Caco-2 (cell line): ENCODE data around the gene LSM3. TPM values are rescaled to one million over a fixed set of nuclear protein-coding genes. Genes with fewer than 3 reads are reported as not detected.

Experiments used
- BruUV-seq: library from RNA; stranded (reverse); fragments of 400-500 nt; replicated peaks from 2 replicates; lab custom pipeline; 2021; lab: Mats Ljungman, UMichigan
- CTCF ChIA-PET: fragments of 300-600 bp; sonication (Branson Sonifier 250); formaldehyde crosslinking; loops from one replicate; lab custom pipeline; 2022; ENCODE audit warnings: antibody characterized with exemption; lab: Charles Lee
- POLR2A ChIA-PET: fragments of 300-600 bp; sonication (Branson Sonifier 250); formaldehyde crosslinking; loops from one replicate; lab custom pipeline; 2022; ENCODE audit warnings: antibody characterized with exemption; lab: Charles Lee
- DNase-seq, 2 experiments: peaks; one replicate each; pipeline versions ENCODE4 v3.0.0 to v3.0.0-alpha.2; 2020 to 2022
- H3K27me3 ChIP-seq: replicated peaks from 2 replicates; pipeline ENCODE4 v1.6.0; 2011; ENCODE audit warnings: low read length; ENCODE audit not compliant: control insufficient read depth, insufficient read depth
- H3K36me3 ChIP-seq: 2 replicates; pipeline ENCODE4 v1.5.1; 2011; ENCODE audit warnings: low read length; ENCODE audit not compliant: control insufficient read depth, insufficient read depth
- H3K4me1 ChIP-seq: fragments of 250-450 bp; sonication (Bioruptor Pico); 2 replicates; pipeline ENCODE4 v1.5.1; 2020; ENCODE audit warnings: mild to moderate bottlenecking
- H3K4me3 ChIP-seq: 2 replicates; pipeline ENCODE4 v1.5.1; 2011; ENCODE audit warnings: low read depth, mild to moderate bottlenecking, control low read depth, low read length
- H3K9me3 ChIP-seq: fragments of 250-450 bp; sonication (Bioruptor Pico); 2 replicates; pipeline ENCODE4 v1.5.1; 2020; ENCODE audit warnings: mild to moderate bottlenecking, moderate library complexity
- H3K27ac Mint-ChIP-seq: one replicate; pipeline ENCODE4 v1.8.0; 2022; ENCODE audit warnings: mixed read lengths; ENCODE audit not compliant: unreplicated experiment
- H3K27me3 Mint-ChIP-seq: one replicate; pipeline ENCODE4 v1.8.0; 2022; ENCODE audit warnings: mixed read lengths; ENCODE audit not compliant: insufficient read depth, unreplicated experiment
- H3K36me3 Mint-ChIP-seq: one replicate; pipeline ENCODE4 v1.8.0; 2022; ENCODE audit warnings: mild to moderate bottlenecking, mixed read lengths; ENCODE audit not compliant: insufficient read depth, unreplicated experiment
- H3K4me1 Mint-ChIP-seq: one replicate; pipeline ENCODE4 v1.8.0; 2022; ENCODE audit warnings: low read depth, mixed read lengths; ENCODE audit not compliant: unreplicated experiment
- H3K4me3 Mint-ChIP-seq: one replicate; pipeline ENCODE4 v1.8.0; 2022; ENCODE audit warnings: mild to moderate bottlenecking, moderate library complexity, mixed read lengths; ENCODE audit not compliant: unreplicated experiment
- H3K9me3 Mint-ChIP-seq: one replicate; pipeline ENCODE4 v1.8.0; 2022; ENCODE audit warnings: mixed read lengths; ENCODE audit not compliant: unreplicated experiment
- intact Hi-C: fragments of 100-400 bp; cut with micrococcal nuclease; formaldehyde crosslinking; loops from one replicate; pipeline ENCODE4 v1.10.0; 2022; ENCODE audit not compliant: unreplicated experiment
- total RNA-seq: library from RNA; stranded (reverse); gene quantifications from 2 replicates; pipeline ENCODE4 v1.2.3, GENCODE V29; 2022
- TF ChIP-seq, protein P1 (sequence below), 2 experiments: fragments of 200-600 bp in 1 of 2; IDR thresholded peaks; 1 replicate in 1 of 2; 2 replicates in 1 of 2; pipeline versions ENCODE4 v1.5.1 to v1.8.0; 2011 to 2022; ENCODE audit warnings: antibody characterized with exemption in 1 of 2, control low read depth in 1 of 2, inconsistent platforms in 1 of 2, low read depth in 1 of 2, low read length in 1 of 2, mild to moderate bottlenecking in 1 of 2, moderate library complexity in 1 of 2; ENCODE audit not compliant: insufficient read depth in 1 of 2, severe bottlenecking in 1 of 2, unreplicated experiment in 1 of 2

The LSM3 gene
- total RNA-seq, 1 experiment from 2014 or later: 20.5 TPM

GRCh38 chr3:14230729-14231128 is 52.1 kb downstream of the LSM3 start:
- no peaks in the 10 kb centered on the region for H3K36me3 ChIP-seq
- Mint-ChIP-seq H3K27ac (peak overlapping the region; percentile 78), H3K27me3 (no peaks in the 10 kb centered on the region), H3K9me3 (peaks cover 45% of the 10 kb centered on the region), H3K4me1 (peaks cover 75% of the 10 kb centered on the region), H3K36me3 (peaks cover 45% of the 10 kb centered on the region), H3K4me3 (peak overlapping the region; percentile 50)
- CTCF ChIA-PET: interaction anchor here (2.4 kb wide), 1 partner anchor 27 kb away, joined by 13 read pairs; no protein-coding TSS in a partner anchor
- BruUV-seq: no TSS peak
- POLR2A ChIA-PET: no interaction called here
- intact Hi-C loops: no loop called here
- peaks cover 14% of the 10 kb centered on the region; the same call in 1 of the 2 replicates for H3K9me3 ChIP-seq
- no peak overlapping the region for H3K4me3 ChIP-seq
- TF ChIP-seq, protein P1, sequence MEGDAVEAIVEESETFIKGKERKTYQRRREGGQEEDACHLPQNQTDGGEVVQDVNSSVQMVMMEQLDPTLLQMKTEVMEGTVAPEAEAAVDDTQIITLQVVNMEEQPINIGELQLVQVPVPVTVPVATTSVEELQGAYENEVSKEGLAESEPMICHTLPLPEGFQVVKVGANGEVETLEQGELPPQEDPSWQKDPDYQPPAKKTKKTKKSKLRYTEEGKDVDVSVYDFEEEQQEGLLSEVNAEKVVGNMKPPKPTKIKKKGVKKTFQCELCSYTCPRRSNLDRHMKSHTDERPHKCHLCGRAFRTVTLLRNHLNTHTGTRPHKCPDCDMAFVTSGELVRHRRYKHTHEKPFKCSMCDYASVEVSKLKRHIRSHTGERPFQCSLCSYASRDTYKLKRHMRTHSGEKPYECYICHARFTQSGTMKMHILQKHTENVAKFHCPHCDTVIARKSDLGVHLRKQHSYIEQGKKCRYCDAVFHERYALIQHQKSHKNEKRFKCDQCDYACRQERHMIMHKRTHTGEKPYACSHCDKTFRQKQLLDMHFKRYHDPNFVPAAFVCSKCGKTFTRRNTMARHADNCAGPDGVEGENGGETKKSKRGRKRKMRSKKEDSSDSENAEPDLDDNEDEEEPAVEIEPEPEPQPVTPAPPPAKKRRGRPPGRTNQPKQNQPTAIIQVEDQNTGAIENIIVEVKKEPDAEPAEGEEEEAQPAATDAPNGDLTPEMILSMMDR (IDR thresholded peaks at IDR 0.05; ENCODE audit: insufficient read depth in 1 of 2, low read depth in 1 of 2, low read length in 1 of 2, severe bottlenecking in 1 of 2, unreplicated experiment in 1 of 2): no peak
- no peaks in the 10 kb centered on the region for H3K27me3 ChIP-seq
- DNase-seq: no peak
- peaks cover 82% of the 10 kb centered on the region for H3K4me1 ChIP-seq

DNA sequence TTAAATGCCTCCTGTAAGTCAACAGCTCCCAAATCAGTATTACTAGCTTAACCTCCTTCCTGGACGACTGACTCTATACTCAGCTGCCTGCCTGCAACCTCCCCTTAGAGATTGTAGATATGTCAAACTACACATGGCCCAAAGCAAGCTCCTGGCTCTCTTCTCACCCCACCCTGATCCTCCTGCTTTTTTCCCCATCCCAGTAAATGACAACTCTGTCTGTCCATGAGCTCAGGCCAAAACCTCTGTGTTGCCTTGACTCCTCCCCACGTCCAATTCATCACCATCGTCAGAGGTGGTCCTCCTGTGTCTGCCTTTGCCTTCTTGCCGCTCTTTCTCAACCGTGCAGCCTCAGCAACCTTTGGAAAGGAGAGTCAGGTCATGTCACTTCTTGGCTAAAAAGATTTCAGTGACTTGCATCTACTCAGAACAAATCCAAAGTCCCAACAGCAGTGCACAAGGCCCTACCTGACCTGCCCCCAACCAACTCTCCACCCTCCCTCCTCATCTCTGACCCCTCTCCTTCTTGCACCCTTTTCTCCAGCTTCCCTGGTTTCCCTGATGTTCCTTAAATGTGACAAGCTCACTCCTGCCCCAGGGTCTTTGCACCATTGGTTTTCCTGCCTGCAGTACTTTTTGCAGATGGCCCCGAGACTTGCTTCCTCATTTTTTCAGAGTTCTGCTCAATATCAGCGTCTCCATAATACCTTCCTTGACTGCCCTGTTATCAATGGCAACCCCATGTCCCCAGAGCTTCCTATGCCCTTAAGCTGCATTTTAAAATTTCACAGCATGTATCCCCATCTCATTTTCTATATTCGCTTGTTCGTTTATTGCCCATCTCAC is 52.8 kb downstream of the LSM3 start:
- Mint-ChIP-seq H3K27ac (peak overlapping the region; percentile 78), H3K4me3 (peak overlapping the region; percentile 50), H3K36me3 (peaks cover 42% of the 10 kb centered on the region), H3K4me1 (peaks cover 70% of the 10 kb centered on the region), H3K9me3 (peaks cover 45% of the 10 kb centered on the region), H3K27me3 (no peaks in the 10 kb centered on the region)
- DNase-seq: no peak
- Histone ChIP-seq H3K36me3 (no peaks in the 10 kb centered on the region), H3K9me3 (peaks cover 14% of the 10 kb centered on the region; the same call in 1 of the 2 replicates), H3K4me1 (peaks cover 75% of the 10 kb centered on the region), H3K4me3 (no peak overlapping the region), H3K27me3 (no peaks in the 10 kb centered on the region)
- CTCF ChIA-PET: interaction anchor here (1.5 to 2.4 kb wide), 2 partner anchors 15 to 28 kb away, joined by 3 to 13 read pairs; no protein-coding TSS in a partner anchor
- BruUV-seq: no TSS peak
- POLR2A ChIA-PET: no interaction called here
- TF ChIP-seq, protein P1 (IDR thresholded peaks at IDR 0.05; ENCODE audit: insufficient read depth in 1 of 2, low read depth in 1 of 2, low read length in 1 of 2, severe bottlenecking in 1 of 2, unreplicated experiment in 1 of 2): no peak
- intact Hi-C loops: no loop called here

DNA sequence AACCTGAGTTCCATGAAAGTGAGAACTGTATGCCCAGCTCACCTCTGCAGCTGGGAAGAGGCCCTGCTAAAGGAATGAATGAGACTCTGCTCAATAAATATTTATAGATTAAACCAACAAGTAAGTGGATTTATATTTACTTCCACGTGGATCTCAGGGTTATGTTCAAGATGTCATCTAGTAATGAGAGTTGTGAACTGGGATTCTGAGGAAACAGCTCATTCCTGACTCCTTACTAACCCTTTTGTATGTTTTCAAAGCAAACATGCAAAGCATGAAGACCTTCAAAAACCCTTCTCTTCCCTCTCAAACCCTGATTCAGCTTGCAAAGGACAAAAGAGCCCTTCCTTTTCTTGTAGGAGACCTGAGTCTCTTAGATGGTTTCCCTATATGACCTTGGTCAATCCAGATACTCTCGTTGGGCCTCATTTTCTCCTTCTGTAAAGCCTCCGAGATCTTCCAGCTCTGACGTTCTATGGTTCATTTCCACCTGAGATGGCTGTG is 53.4 kb downstream of the LSM3 start:
- TF ChIP-seq, protein P1 (IDR thresholded peaks at IDR 0.05; ENCODE audit: insufficient read depth in 1 of 2, low read depth in 1 of 2, low read length in 1 of 2, severe bottlenecking in 1 of 2, unreplicated experiment in 1 of 2): no peak
- no peaks in the 10 kb centered on the region for H3K27me3 Mint-ChIP-seq
- Histone ChIP-seq H3K27me3 (no peaks in the 10 kb centered on the region), H3K9me3 (peaks cover 14% of the 10 kb centered on the region; the same call in 1 of the 2 replicates), H3K4me1 (peaks cover 68% of the 10 kb centered on the region), H3K36me3 (no peaks in the 10 kb centered on the region), H3K4me3 (no peak overlapping the region)
- ChIA-PET CTCF (interaction anchor here (1.5 to 2.4 kb wide), 2 partner anchors 14 to 29 kb away, joined by 3 to 13 read pairs; no protein-coding TSS in a partner anchor), POLR2A (interaction anchor here (0.8 kb wide), 1 partner anchor 30 kb away, joined by 3 read pairs; no protein-coding TSS in a partner anchor)
- no TSS peak for BruUV-seq
- peaks cover 67% of the 10 kb centered on the region for H3K4me1 Mint-ChIP-seq
- H3K36me3 Mint-ChIP-seq: peaks cover 42% of the 10 kb centered on the region
- H3K9me3 Mint-ChIP-seq: peaks cover 45% of the 10 kb centered on the region
- H3K27ac Mint-ChIP-seq: peak overlapping the region; percentile 78
- DNase-seq: no peak
- no peak overlapping the region for H3K4me3 Mint-ChIP-seq
- intact Hi-C loops: no loop called here
